Measurements from ENCODE around the gene SMNDC1.
"Not testable (repeated sequence)": the region's sequence is repeated elsewhere in the genome, so short reads cannot be mapped to it uniquely, and the experiment has no call there.

The SMNDC1 gene

GRCh38 chr10:110249489-110249888, 55.2 kb downstream of the SMNDC1 start:
- H3K79me2 ChIP-seq (ENCODE audit: insufficient read depth, low read length); H3K9ac ChIP-seq (ENCODE audit: low read depth, low read length); H3K4me1 ChIP-seq (ENCODE audit: insufficient read depth, low read length); H3K27ac ChIP-seq (ENCODE audit: low read length); H3K36me3 ChIP-seq (ENCODE audit: insufficient read depth, low read length); H3K9me3 ChIP-seq (ENCODE audit: insufficient read depth, low read length, severe bottlenecking); H4K20me1 ChIP-seq (ENCODE audit: insufficient read depth, low read length); DNase-seq; H3K4me2 ChIP-seq (ENCODE audit: insufficient read depth, low read length); H3K27me3 ChIP-seq (ENCODE audit: insufficient read depth, low read length, poor library complexity); H3K4me3 ChIP-seq (ENCODE audit: low read depth in 1 of 2, low read length in 2 of 2); ATAC-seq (ENCODE audit: insufficient read depth, low read depth); H2AFZ ChIP-seq (ENCODE audit: low read depth, low read length): not testable (repeated sequence)

- not testable (repeated sequence) for DNase-seq; H3K9me3 ChIP-seq (ENCODE audit: insufficient read depth, low read length, severe bottlenecking); H3K27ac ChIP-seq (ENCODE audit: low read length); ATAC-seq (ENCODE audit: insufficient read depth, low read depth); H3K4me2 ChIP-seq (ENCODE audit: insufficient read depth, low read length); H3K4me1 ChIP-seq (ENCODE audit: insufficient read depth, low read length); H4K20me1 ChIP-seq (ENCODE audit: insufficient read depth, low read length); H3K79me2 ChIP-seq (ENCODE audit: insufficient read depth, low read length); H3K36me3 ChIP-seq (ENCODE audit: insufficient read depth, low read length); H3K27me3 ChIP-seq (ENCODE audit: insufficient read depth, low read length, poor library complexity); H3K9ac ChIP-seq (ENCODE audit: low read depth, low read length); H3K4me3 ChIP-seq (ENCODE audit: low read depth in 1 of 2, low read length in 2 of 2); H2AFZ ChIP-seq (ENCODE audit: low read depth, low read length)
These were observed 56.9 kb downstream of the SMNDC1 start for GRCh38 chr10:110247833-110248232.

- DNase-seq (no peak), ATAC-seq (ENCODE audit: insufficient read depth, low read depth) (no peak)
- TF ChIP-seq CTCF (IDR thresholded peaks at IDR 0.05; ENCODE audit: borderline replicate concordance, extremely low read depth, low read length, poor library complexity, severe bottlenecking) (no peak), EZH2 (IDR thresholded peaks at IDR 0.05; ENCODE audit: borderline replicate concordance, low read depth, low read length, severe bottlenecking) (no peak)
- Histone ChIP-seq H3K9me3 (ENCODE audit: insufficient read depth, low read length, severe bottlenecking) (no peaks in the 10 kb centered on the region), H3K9ac (ENCODE audit: low read depth, low read length) (no peak overlapping the region), H3K4me2 (ENCODE audit: insufficient read depth, low read length) (no peak overlapping the region), H3K36me3 (ENCODE audit: insufficient read depth, low read length) (peaks cover 8% of the 10 kb centered on the region; the same call in 1 of the 2 replicates), H3K27me3 (ENCODE audit: insufficient read depth, low read length, poor library complexity) (no peaks in the 10 kb centered on the region), H3K79me2 (ENCODE audit: insufficient read depth, low read length) (no peaks in the 10 kb centered on the region), H2AFZ (ENCODE audit: low read depth, low read length) (no peak overlapping the region), H3K27ac (ENCODE audit: low read length) (no peak overlapping the region), H3K4me1 (ENCODE audit: insufficient read depth, low read length) (no peaks in the 10 kb centered on the region), H4K20me1 (ENCODE audit: insufficient read depth, low read length) (no peaks in the 10 kb centered on the region), H3K4me3 (ENCODE audit: low read depth in 1 of 2, low read length in 2 of 2) (no peak overlapping the region)
These were observed 60.2 kb downstream of the SMNDC1 start for GRCh38 chr10:110244550-110244949.

GRCh38 chr10:110242511-110242910, 62.2 kb downstream of the SMNDC1 start:
- no peaks in the 10 kb centered on the region for H4K20me1 ChIP-seq (ENCODE audit: insufficient read depth, low read length)
- DNase-seq = no peak
- no peak overlapping the region for H3K4me2 ChIP-seq (ENCODE audit: insufficient read depth, low read length)
- H3K4me3 ChIP-seq (ENCODE audit: low read depth in 1 of 2, low read length in 2 of 2) = no peak overlapping the region
- no peaks in the 10 kb centered on the region for H3K79me2 ChIP-seq (ENCODE audit: insufficient read depth, low read length)
- no peaks in the 10 kb centered on the region for H3K27me3 ChIP-seq (ENCODE audit: insufficient read depth, low read length, poor library complexity)
- no peak overlapping the region for H3K9ac ChIP-seq (ENCODE audit: low read depth, low read length)
- H3K36me3 ChIP-seq (ENCODE audit: insufficient read depth, low read length) = peaks cover 11% of the 10 kb centered on the region; the same call in 1 of the 2 replicates
- no peaks in the 10 kb centered on the region for H3K9me3 ChIP-seq (ENCODE audit: insufficient read depth, low read length, severe bottlenecking)
- ATAC-seq (ENCODE audit: insufficient read depth, low read depth) = no peak
- H2AFZ ChIP-seq (ENCODE audit: low read depth, low read length) = no peak overlapping the region
- no peaks in the 10 kb centered on the region for H3K4me1 ChIP-seq (ENCODE audit: insufficient read depth, low read length)
- no peak overlapping the region for H3K27ac ChIP-seq (ENCODE audit: low read length)
- TF ChIP-seq CTCF (IDR thresholded peaks at IDR 0.05; ENCODE audit: borderline replicate concordance, extremely low read depth, low read length, poor library complexity, severe bottlenecking) (no peak), EZH2 (IDR thresholded peaks at IDR 0.05; ENCODE audit: borderline replicate concordance, low read depth, low read length, severe bottlenecking) (no peak)
